GM21360 (cell line): ENCODE data around the gene FNDC7.
"Not testable (repeated sequence)": the region's sequence is repeated elsewhere in the genome, so short reads cannot be mapped to it uniquely, and the experiment has no call there.

Source experiments
- ATAC-seq: cut with Tn5 transposase; IDR thresholded peaks from one replicate; pipeline ENCODE4 v1.9.1; 2021; ENCODE audit warnings: mild to moderate bottlenecking, moderate library complexity; ENCODE audit not compliant: unreplicated experiment

Gene FNDC7

GRCh38 chr1:108692724-108693655 lies 19.7 kb upstream of the FNDC7 start:
- peak; percentile 62 for ATAC-seq

- no peak for ATAC-seq
These were observed 17.2 kb upstream of the FNDC7 start for GRCh38 chr1:108695535-108695934.

- ATAC-seq: no peak
These were observed 13.1 kb upstream of the FNDC7 start for GRCh38 chr1:108699375-108700332.

GRCh38 chr1:108701176-108701849 lies 11.4 kb upstream of the FNDC7 start:
- ATAC-seq: no peak

- ATAC-seq: not testable (repeated sequence)
These were observed 10.6 kb upstream of the FNDC7 start for GRCh38 chr1:108702109-108702508.

GRCh38 chr1:108703939-108704338 lies 8.8 kb upstream of the FNDC7 start:
- no peak for ATAC-seq

- no peak for ATAC-seq
These were observed 8.2 kb upstream of the FNDC7 start for GRCh38 chr1:108704496-108704895.

- no peak for ATAC-seq
These were observed 6.1 kb upstream of the FNDC7 start for GRCh38 chr1:108706643-108707042.

GRCh38 chr1:108708691-108709660 lies 3.7 kb upstream of the FNDC7 start:
- no peak for ATAC-seq

GRCh38 chr1:108715932-108716331 lies 3.2 kb downstream of the FNDC7 start:
- ATAC-seq: no peak

GRCh38 chr1:108716437-108717230 lies 3.9 kb downstream of the FNDC7 start:
- ATAC-seq: no peak

GRCh38 chr1:108717774-108718316 lies 5.1 kb downstream of the FNDC7 start:
- no peak for ATAC-seq

GRCh38 chr1:108718927-108719655 lies 6.4 kb downstream of the FNDC7 start:
- no peak for ATAC-seq

- ATAC-seq: no peak
These were observed 7.1 kb downstream of the FNDC7 start for GRCh38 chr1:108719656-108720435.

- no peak for ATAC-seq
These were observed 9.6 kb downstream of the FNDC7 start for GRCh38 chr1:108722292-108722691.

- no peak for ATAC-seq
These were observed 13.2 kb downstream of the FNDC7 start for GRCh38 chr1:108725906-108726305.

GRCh38 chr1:108728327-108728923 lies 15.7 kb downstream of the FNDC7 start:
- no peak for ATAC-seq
